ENCODE results near the gene LSM3. TPM values are rescaled to one million over a fixed set of nuclear protein-coding genes. Genes with fewer than 3 reads are reported as not detected.

LSM3 gene
- total and polyA plus RNA-seq, 9 of the 15 experiments (the other 6 are each of a cell fraction or from before 2014, with no cell fraction given): 33.8 to 203 (median 61.2) TPM

DNA sequence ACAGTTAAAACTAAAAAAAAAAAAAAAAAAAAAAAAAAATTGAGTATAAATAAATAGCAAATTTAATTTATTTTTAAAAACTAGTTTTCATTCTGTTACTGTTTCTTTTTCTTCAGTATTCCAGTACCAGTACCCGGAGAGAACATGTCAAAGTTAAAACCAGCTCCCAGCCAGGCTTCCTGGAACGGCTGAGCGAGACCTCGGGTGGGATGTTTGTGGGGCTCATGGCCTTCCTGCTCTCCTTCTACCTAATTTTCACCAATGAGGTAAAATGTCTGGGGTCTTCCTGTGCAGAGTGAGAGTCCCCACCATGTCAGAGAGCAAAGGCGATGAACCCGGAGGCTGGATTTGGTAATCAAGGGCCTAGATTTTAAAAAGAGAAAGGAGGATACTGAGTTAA is 49.3 kb upstream of the LSM3 start (continued):
- TF ChIP-seq RBM15 (IDR thresholded peaks at IDR 0.05; ENCODE audit: insufficient read depth, low read length) (no peak), TARDBP (IDR thresholded peaks at IDR 0.05) (no peak), CEBPB (tag; IDR thresholded peaks at IDR 0.05) (no peak), E2F3 (CRISPR knock-in tag; IDR thresholded peaks at IDR 0.05) (no peak), TGIF2 (CRISPR knock-in tag; IDR thresholded peaks at IDR 0.05) (no peak), GABPB1 (CRISPR knock-in tag; IDR thresholded peaks at IDR 0.05) (no peak), BRF1 (IDR thresholded peaks at IDR 0.05; ENCODE audit: borderline replicate concordance, extremely low read depth, insufficient read length) (no peak), ZBTB8A (IDR thresholded peaks at IDR 0.05; ENCODE audit: partially characterized antibody) (no peak)
- TF ChIP-seq, protein P1, sequence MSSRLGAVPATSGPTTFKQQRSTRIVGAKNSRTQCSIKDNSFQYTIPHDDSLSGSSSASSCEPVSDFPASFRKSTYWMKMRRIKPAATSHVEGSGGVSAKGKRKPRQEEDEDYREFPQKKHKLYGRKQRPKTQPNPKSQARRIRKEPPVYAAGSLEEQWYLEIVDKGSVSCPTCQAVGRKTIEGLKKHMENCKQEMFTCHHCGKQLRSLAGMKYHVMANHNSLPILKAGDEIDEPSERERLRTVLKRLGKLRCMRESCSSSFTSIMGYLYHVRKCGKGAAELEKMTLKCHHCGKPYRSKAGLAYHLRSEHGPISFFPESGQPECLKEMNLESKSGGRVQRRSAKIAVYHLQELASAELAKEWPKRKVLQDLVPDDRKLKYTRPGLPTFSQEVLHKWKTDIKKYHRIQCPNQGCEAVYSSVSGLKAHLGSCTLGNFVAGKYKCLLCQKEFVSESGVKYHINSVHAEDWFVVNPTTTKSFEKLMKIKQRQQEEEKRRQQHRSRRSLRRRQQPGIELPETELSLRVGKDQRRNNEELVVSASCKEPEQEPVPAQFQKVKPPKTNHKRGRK (tag; IDR thresholded peaks at IDR 0.05): no peak
- TF ChIP-seq, protein P2, sequence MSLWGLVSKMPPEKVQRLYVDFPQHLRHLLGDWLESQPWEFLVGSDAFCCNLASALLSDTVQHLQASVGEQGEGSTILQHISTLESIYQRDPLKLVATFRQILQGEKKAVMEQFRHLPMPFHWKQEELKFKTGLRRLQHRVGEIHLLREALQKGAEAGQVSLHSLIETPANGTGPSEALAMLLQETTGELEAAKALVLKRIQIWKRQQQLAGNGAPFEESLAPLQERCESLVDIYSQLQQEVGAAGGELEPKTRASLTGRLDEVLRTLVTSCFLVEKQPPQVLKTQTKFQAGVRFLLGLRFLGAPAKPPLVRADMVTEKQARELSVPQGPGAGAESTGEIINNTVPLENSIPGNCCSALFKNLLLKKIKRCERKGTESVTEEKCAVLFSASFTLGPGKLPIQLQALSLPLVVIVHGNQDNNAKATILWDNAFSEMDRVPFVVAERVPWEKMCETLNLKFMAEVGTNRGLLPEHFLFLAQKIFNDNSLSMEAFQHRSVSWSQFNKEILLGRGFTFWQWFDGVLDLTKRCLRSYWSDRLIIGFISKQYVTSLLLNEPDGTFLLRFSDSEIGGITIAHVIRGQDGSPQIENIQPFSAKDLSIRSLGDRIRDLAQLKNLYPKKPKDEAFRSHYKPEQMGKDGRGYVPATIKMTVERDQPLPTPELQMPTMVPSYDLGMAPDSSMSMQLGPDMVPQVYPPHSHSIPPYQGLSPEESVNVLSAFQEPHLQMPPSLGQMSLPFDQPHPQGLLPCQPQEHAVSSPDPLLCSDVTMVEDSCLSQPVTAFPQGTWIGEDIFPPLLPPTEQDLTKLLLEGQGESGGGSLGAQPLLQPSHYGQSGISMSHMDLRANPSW (CRISPR knock-in tag; IDR thresholded peaks at IDR 0.05): no peak
- TF ChIP-seq, protein P3, sequence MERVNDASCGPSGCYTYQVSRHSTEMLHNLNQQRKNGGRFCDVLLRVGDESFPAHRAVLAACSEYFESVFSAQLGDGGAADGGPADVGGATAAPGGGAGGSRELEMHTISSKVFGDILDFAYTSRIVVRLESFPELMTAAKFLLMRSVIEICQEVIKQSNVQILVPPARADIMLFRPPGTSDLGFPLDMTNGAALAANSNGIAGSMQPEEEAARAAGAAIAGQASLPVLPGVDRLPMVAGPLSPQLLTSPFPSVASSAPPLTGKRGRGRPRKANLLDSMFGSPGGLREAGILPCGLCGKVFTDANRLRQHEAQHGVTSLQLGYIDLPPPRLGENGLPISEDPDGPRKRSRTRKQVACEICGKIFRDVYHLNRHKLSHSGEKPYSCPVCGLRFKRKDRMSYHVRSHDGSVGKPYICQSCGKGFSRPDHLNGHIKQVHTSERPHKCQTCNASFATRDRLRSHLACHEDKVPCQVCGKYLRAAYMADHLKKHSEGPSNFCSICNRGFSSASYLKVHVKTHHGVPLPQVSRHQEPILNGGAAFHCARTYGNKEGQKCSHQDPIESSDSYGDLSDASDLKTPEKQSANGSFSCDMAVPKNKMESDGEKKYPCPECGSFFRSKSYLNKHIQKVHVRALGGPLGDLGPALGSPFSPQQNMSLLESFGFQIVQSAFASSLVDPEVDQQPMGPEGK (CRISPR knock-in tag; IDR thresholded peaks at IDR 0.05; ENCODE audit: borderline replicate concordance): no peak

All from K562 (cell line).